Hepatocyte (in vitro differentiated cells): ENCODE measurements around the gene OR9Q1. TPM values are rescaled to one million over a fixed set of nuclear protein-coding genes. Genes with fewer than 3 reads are reported as not detected.

Experiments
- DNase-seq: peaks from one replicate; pipeline ENCODE4 v3.0.0-alpha.2; 2016; ENCODE audit warnings: low spot score
- H2AFZ ChIP-seq: fragments of 200-600 bp; sonication (generic); 2 replicates; pipeline ENCODE4 v1.6.0; 2016; ENCODE audit warnings: antibody characterized with exemption, mild to moderate bottlenecking
- H3K27ac ChIP-seq: fragments of 200-600 bp; sonication (generic); 2 replicates; pipeline ENCODE4 v1.5.1; 2016; ENCODE audit warnings: mild to moderate bottlenecking
- H3K27me3 ChIP-seq: fragments of 200-600 bp; sonication (generic); 2 replicates; pipeline ENCODE4 v1.6.1; 2016
- H3K36me3 ChIP-seq: fragments of 200-600 bp; sonication (generic); replicated peaks from 2 replicates; pipeline ENCODE4 v1.5.1; 2016; ENCODE audit warnings: low read depth; ENCODE audit not compliant: insufficient read depth
- H3K4me1 ChIP-seq: fragments of 200-600 bp; sonication (generic); 2 replicates; pipeline ENCODE4 v1.5.1; 2016; ENCODE audit warnings: mild to moderate bottlenecking, moderate library complexity; ENCODE audit not compliant: insufficient read depth
- H3K4me2 ChIP-seq: fragments of 200-600 bp; sonication (generic); 2 replicates; pipeline ENCODE4 v1.6.0; 2016
- H3K4me3 ChIP-seq: fragments of 200-600 bp; sonication (generic); 2 replicates; pipeline ENCODE4 v1.5.1; 2016; ENCODE audit warnings: mild to moderate bottlenecking
- H3K79me2 ChIP-seq: fragments of 200-600 bp; sonication (generic); 2 replicates; pipeline ENCODE4 v1.6.0; 2017; ENCODE audit warnings: mild to moderate bottlenecking
- H3K9me2 ChIP-seq: fragments of 200-600 bp; sonication (generic); replicated peaks from 2 replicates; pipeline ENCODE4 v1.6.0; 2017; ENCODE audit warnings: mild to moderate bottlenecking; ENCODE audit not compliant: insufficient read depth
- H3K9me3 ChIP-seq: fragments of 200-600 bp; sonication (generic); 2 replicates; pipeline ENCODE4 v1.5.1; 2016; ENCODE audit warnings: low read depth, mild to moderate bottlenecking
- H4K20me1 ChIP-seq: fragments of 200-600 bp; sonication (generic); 2 replicates; pipeline ENCODE4 v1.6.0; 2016; ENCODE audit warnings: mild to moderate bottlenecking; ENCODE audit not compliant: insufficient read depth, poor library complexity, severe bottlenecking
- EZH2 ChIP-seq: fragments of 200-600 bp; sonication (generic); IDR thresholded peaks from 2 replicates; pipeline ENCODE4 v1.6.1; 2016; ENCODE audit warnings: antibody characterized with exemption, mild to moderate bottlenecking, borderline replicate concordance
- EZH2phosphoT487 ChIP-seq: fragments of 200-600 bp; sonication (generic); IDR thresholded peaks from one replicate; pipeline ENCODE4 v1.6.1; 2018; ENCODE audit warnings: antibody characterized with exemption, mild to moderate bottlenecking, low read depth, moderate library complexity; ENCODE audit not compliant: unreplicated experiment, severe bottlenecking
- WGBS: methylation state at CpG from one replicate; pipeline ENCODE4 v1.1.6; 2016; ENCODE audit warnings: low lambda C conversion rate; ENCODE audit errors: missing lambda C conversion rate; 5-methylcytosine and 5-hydroxymethylcytosine counted together
- polyA plus RNA-seq: library from polyadenylated mRNA; unstranded; fragments of >200 nt; fragmentation: Nextera tagmentation; extraction: Ambion mirVana; gene quantifications from 2 replicates; pipeline ENCODE4 v1.2.1, GENCODE V29; 2016
- total RNA-seq: library from RNA; depleted of rRNA; stranded (reverse); fragments of >200 nt; gene quantifications from 2 replicates; pipeline ENCODE4 v1.2.3, GENCODE V29; 2014
- TF ChIP-seq, protein P1 (sequence below): fragments of 200-600 bp; sonication (generic); IDR thresholded peaks from 2 replicates; pipeline ENCODE4 v1.5.1; 2016; ENCODE audit warnings: antibody characterized with exemption, mild to moderate bottlenecking; ENCODE audit not compliant: poor library complexity

The OR9Q1 gene
- total and polyA plus RNA-seq, 2 experiments from 2014 or later: not detected

- Histone ChIP-seq H3K9me2 (no peaks in the 10 kb centered on the region), H2AFZ (no peak overlapping the region), H3K4me2 (no peak overlapping the region), H3K4me3 (no peak overlapping the region), H3K4me1 (no peaks in the 10 kb centered on the region), H4K20me1 (no peaks in the 10 kb centered on the region), H3K36me3 (no peaks in the 10 kb centered on the region), H3K27me3 (no peaks in the 10 kb centered on the region), H3K79me2 (no peaks in the 10 kb centered on the region), H3K9me3 (no peaks in the 10 kb centered on the region), H3K27ac (no peak overlapping the region)
- TF ChIP-seq EZH2: no peak
- TF ChIP-seq, protein P1, sequence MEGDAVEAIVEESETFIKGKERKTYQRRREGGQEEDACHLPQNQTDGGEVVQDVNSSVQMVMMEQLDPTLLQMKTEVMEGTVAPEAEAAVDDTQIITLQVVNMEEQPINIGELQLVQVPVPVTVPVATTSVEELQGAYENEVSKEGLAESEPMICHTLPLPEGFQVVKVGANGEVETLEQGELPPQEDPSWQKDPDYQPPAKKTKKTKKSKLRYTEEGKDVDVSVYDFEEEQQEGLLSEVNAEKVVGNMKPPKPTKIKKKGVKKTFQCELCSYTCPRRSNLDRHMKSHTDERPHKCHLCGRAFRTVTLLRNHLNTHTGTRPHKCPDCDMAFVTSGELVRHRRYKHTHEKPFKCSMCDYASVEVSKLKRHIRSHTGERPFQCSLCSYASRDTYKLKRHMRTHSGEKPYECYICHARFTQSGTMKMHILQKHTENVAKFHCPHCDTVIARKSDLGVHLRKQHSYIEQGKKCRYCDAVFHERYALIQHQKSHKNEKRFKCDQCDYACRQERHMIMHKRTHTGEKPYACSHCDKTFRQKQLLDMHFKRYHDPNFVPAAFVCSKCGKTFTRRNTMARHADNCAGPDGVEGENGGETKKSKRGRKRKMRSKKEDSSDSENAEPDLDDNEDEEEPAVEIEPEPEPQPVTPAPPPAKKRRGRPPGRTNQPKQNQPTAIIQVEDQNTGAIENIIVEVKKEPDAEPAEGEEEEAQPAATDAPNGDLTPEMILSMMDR: no peak
- no peak for TF ChIP-seq EZH2phosphoT487
- no peak for DNase-seq
- 93% methylated on average over 1 of the region's 1 CpG for WGBS
These were observed 110.5 kb downstream of the OR9Q1 start for GRCh38 chr11:58134151-58134550.

DNA sequence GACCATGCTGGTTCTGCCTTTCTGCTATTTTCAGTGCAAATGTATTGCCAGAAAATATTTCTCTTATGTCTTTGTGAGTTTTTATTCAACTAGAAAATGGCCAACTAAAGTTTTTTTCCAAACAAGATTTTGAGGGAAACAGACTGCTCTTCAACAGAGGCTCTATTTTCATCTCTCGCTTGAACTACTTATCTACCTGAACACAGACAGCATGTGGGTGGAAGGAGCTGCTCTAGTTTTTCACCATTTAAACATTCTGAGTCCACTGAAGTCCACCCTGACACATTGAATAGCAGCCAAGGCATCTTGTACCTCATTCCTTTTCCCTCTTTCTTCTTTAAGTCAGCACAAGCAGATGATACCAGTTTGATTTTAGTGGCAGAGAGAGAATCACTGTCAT, 111.5 kb downstream of the OR9Q1 start:
- H4K20me1 ChIP-seq: no peaks in the 10 kb centered on the region
- no peak overlapping the region for H3K27ac ChIP-seq
- DNase-seq: no peak
- H3K27me3 ChIP-seq: no peaks in the 10 kb centered on the region
- no peak overlapping the region for H3K4me3 ChIP-seq
- H3K4me1 ChIP-seq: no peaks in the 10 kb centered on the region
- no peaks in the 10 kb centered on the region for H3K36me3 ChIP-seq
- TF ChIP-seq EZH2: no peak
- TF ChIP-seq, protein P1: no peak
- TF ChIP-seq EZH2phosphoT487: no peak
- H3K4me2 ChIP-seq: no peak overlapping the region
- no peak overlapping the region for H2AFZ ChIP-seq
- H3K9me3 ChIP-seq: no peaks in the 10 kb centered on the region
- 100% methylated on average over 1 of the region's 1 CpG for WGBS
- H3K9me2 ChIP-seq: no peaks in the 10 kb centered on the region
- no peaks in the 10 kb centered on the region for H3K79me2 ChIP-seq

- H3K4me2 ChIP-seq: no peak overlapping the region
These were observed 119.1 kb downstream of the OR9Q1 start for GRCh38 chr11:58142761-58143160.

More at GRCh38 chr11:58142761-58143160, 119.1 kb downstream of the OR9Q1 start:
- Histone ChIP-seq H3K27ac (no peak overlapping the region), H3K9me2 (no peaks in the 10 kb centered on the region), H4K20me1 (no peaks in the 10 kb centered on the region), H3K79me2 (no peaks in the 10 kb centered on the region), H3K27me3 (no peaks in the 10 kb centered on the region), H3K4me3 (no peak overlapping the region), H3K4me1 (no peaks in the 10 kb centered on the region), H2AFZ (no peak overlapping the region), H3K9me3 (no peaks in the 10 kb centered on the region), H3K36me3 (no peaks in the 10 kb centered on the region)
- TF ChIP-seq EZH2 (no peak), EZH2phosphoT487 (no peak)
- TF ChIP-seq, protein P1: no peak
- DNase-seq: no peak
- 100% methylated on average over 1 of the region's 1 CpG for WGBS
